ENCODE data around the gene ABRACL. TPM values are rescaled to one million over a fixed set of nuclear protein-coding genes. Genes with fewer than 3 reads are reported as not detected.

Gene ABRACL
- total and polyA plus RNA-seq, 9 donors = 1.7 to 23.5 (median 7.0) TPM

- no peak overlapping the region for H3K4me3 ChIP-seq
- no peaks in the 10 kb centered on the region for H3K27me3 ChIP-seq
- WGBS, 3 donors = 81 to 94% (median 89%) methylated on average over 5 of the region's 5 CpGs
- H3K9me3 ChIP-seq = no peaks in the 10 kb centered on the region
- no peak overlapping the region for H3K27ac ChIP-seq
- DNase-seq = no peak
- H3K36me3 ChIP-seq = no peaks in the 10 kb centered on the region
- no peaks in the 10 kb centered on the region for H3K4me1 ChIP-seq (ENCODE audit: insufficient read depth)
- TF ChIP-seq POLR2A (IDR thresholded peaks at IDR 0.05) = no peak
- TF ChIP-seq EP300 (IDR thresholded peaks at IDR 0.05) = no peak
- TF ChIP-seq CTCF (IDR thresholded peaks at IDR 0.05) = no peak
- intact Hi-C loops (cut with DNase I) = no loop called here
These were observed 53.8 kb downstream of the ABRACL start for GRCh38 chr6:139082370-139082769.

- Histone ChIP-seq H3K4me3 (no peak overlapping the region), H3K4me1 (ENCODE audit: insufficient read depth) (no peaks in the 10 kb centered on the region), H3K36me3 (no peaks in the 10 kb centered on the region), H3K27ac (no peak overlapping the region), H3K9me3 (no peaks in the 10 kb centered on the region), H3K27me3 (no peaks in the 10 kb centered on the region)
- TF ChIP-seq CTCF (IDR thresholded peaks at IDR 0.05) (no peak), EP300 (IDR thresholded peaks at IDR 0.05) (no peak), POLR2A (IDR thresholded peaks at IDR 0.05) (no peak)
- DNase-seq = no peak
- intact Hi-C loops (cut with DNase I) = no loop called here
- 91 to 100% (median 96%) methylated on average over 1 of the region's 1 CpG for WGBS, 3 donors
These were observed 63.3 kb downstream of the ABRACL start for GRCh38 chr6:139091826-139092225.

Other genes starting within 250 kb of the ABRACL start
- gene ECT2L, start 232.7 kb upstream of the ABRACL start, total RNA-seq = 1 to 10 TPM in 2 of 7 donors, under 1 TPM in 5; 0.05 to 6.8 (median 0.27) TPM
- gene ECT2L, start 232.7 kb upstream of the ABRACL start, polyA plus RNA-seq = under 1 TPM; 0.05 to 0.17 TPM
- gene REPS1, start 40.5 kb upstream of the ABRACL start, total RNA-seq = 10 to 100 TPM; 36.0 to 65.6 (median 44.5) TPM
- gene REPS1, start 40.5 kb upstream of the ABRACL start, polyA plus RNA-seq = 10 to 100 TPM; 20.4 to 41.0 TPM
- 10 to 100 TPM; 19.9 to 41.7 (median 23.6) TPM for gene HECA, start 106.3 kb downstream of the ABRACL start, total RNA-seq
- gene HECA, start 106.3 kb downstream of the ABRACL start, polyA plus RNA-seq = 10 to 100 TPM; 12.0 to 14.2 TPM

Measured in ovary (tissue), 9 donors.